C4-2B (cell line): ENCODE measurements around the gene ALAD.

Experiments used
- ZFX ChIP-seq: fragments of 450-650 bp; IDR thresholded peaks from 2 replicates; pipeline ENCODE4 v1.6.1; 2017
- TF ChIP-seq, protein P1 (sequence below): fragments of 450-650 bp; conservative IDR thresholded peaks from 2 replicates; pipeline ENCODE4 v1.5.1; 2017; ENCODE audit warnings: mild to moderate bottlenecking

GRCh38 chr9:113389451-113389850, 11.6 kb downstream of the ALAD start:
- TF ChIP-seq, protein P1, sequence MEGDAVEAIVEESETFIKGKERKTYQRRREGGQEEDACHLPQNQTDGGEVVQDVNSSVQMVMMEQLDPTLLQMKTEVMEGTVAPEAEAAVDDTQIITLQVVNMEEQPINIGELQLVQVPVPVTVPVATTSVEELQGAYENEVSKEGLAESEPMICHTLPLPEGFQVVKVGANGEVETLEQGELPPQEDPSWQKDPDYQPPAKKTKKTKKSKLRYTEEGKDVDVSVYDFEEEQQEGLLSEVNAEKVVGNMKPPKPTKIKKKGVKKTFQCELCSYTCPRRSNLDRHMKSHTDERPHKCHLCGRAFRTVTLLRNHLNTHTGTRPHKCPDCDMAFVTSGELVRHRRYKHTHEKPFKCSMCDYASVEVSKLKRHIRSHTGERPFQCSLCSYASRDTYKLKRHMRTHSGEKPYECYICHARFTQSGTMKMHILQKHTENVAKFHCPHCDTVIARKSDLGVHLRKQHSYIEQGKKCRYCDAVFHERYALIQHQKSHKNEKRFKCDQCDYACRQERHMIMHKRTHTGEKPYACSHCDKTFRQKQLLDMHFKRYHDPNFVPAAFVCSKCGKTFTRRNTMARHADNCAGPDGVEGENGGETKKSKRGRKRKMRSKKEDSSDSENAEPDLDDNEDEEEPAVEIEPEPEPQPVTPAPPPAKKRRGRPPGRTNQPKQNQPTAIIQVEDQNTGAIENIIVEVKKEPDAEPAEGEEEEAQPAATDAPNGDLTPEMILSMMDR: no peak
- no peak for TF ChIP-seq ZFX
